SU-DHL-6 (cell line): ENCODE data around the gene TOMM7.

Source experiments
- H2AFZ ChIP-seq: fragments of 200-600 bp; sonication (generic); 2 replicates; pipeline ENCODE4 v1.6.1; 2014; ENCODE audit warnings: low read depth, mild to moderate bottlenecking, moderate library complexity, mixed read lengths, antibody characterized with exemption, low read length; ENCODE audit not compliant: severe bottlenecking
- H3F3A ChIP-seq: fragments of 200-600 bp; shearing (Covaris generic); 2 replicates; pipeline ENCODE4 v1.6.0; 2016; ENCODE audit warnings: antibody characterized with exemption, mild to moderate bottlenecking; ENCODE audit not compliant: insufficient read depth
- H3K27ac ChIP-seq: fragments of 200-600 bp; sonication (generic); 2 replicates; pipeline ENCODE4 v1.5.1; 2016; ENCODE audit warnings: low read depth, mild to moderate bottlenecking, low read length, moderate library complexity, mixed read lengths
- H3K27me3 ChIP-seq: fragments of 200-600 bp; sonication (generic), shearing (Covaris generic); 2 replicates; pipeline ENCODE4 v1.6.0; 2014; ENCODE audit warnings: mild to moderate bottlenecking, low read length
- H3K36me3 ChIP-seq: fragments of 200-600 bp; sonication (generic); 2 replicates; pipeline ENCODE4 v1.6.1; 2014; ENCODE audit warnings: mild to moderate bottlenecking, low read length, mixed read lengths
- H3K4me2 ChIP-seq: fragments of 300-600, 200-600 bp; shearing (Covaris generic), sonication (generic); 2 replicates; pipeline ENCODE4 v1.6.0; 2014; ENCODE audit warnings: low read length, low read depth, mild to moderate bottlenecking; ENCODE audit not compliant: poor library complexity, severe bottlenecking
- H3K4me3 ChIP-seq: fragments of 200-600 bp; sonication (generic); 2 replicates; pipeline ENCODE4 v1.5.1; 2014; ENCODE audit warnings: antibody characterized with exemption, low read length, mild to moderate bottlenecking, mixed read lengths; ENCODE audit not compliant: insufficient read depth, poor library complexity, severe bottlenecking
- H3K79me2 ChIP-seq: fragments of 200-600 bp; sonication (generic); 2 replicates; pipeline ENCODE4 v1.6.1; 2014; ENCODE audit warnings: mild to moderate bottlenecking, low read length, moderate library complexity; ENCODE audit not compliant: insufficient read depth
- H3K9ac ChIP-seq: fragments of 200-600 bp; sonication (generic); 2 replicates; pipeline ENCODE4 v1.7.0; 2014; ENCODE audit warnings: mild to moderate bottlenecking, low read length
- H3K9me2 ChIP-seq: fragments of 200-600 bp; sonication (generic); replicated peaks from 2 replicates; pipeline ENCODE4 v1.6.1; 2014; ENCODE audit warnings: low read length; ENCODE audit not compliant: insufficient read depth
- H3K9me3 ChIP-seq: fragments of 200-600 bp; sonication (generic); 2 replicates; pipeline ENCODE4 v1.6.1; 2014; ENCODE audit warnings: low read length, mixed read lengths; ENCODE audit not compliant: insufficient read depth
- H4K20me1 ChIP-seq: fragments of 200-600 bp; sonication (generic); 2 replicates; pipeline ENCODE4 v1.6.1; 2014; ENCODE audit warnings: low read depth, mild to moderate bottlenecking, antibody characterized with exemption, low read length, moderate library complexity, mixed read lengths
- CTCF ChIP-seq: fragments of 200-600 bp; sonication (generic); IDR thresholded peaks from one replicate; pipeline ENCODE4 v1.5.1; 2017; ENCODE audit warnings: antibody characterized with exemption, mild to moderate bottlenecking, low read length, moderate library complexity; ENCODE audit not compliant: insufficient read depth, poor library complexity, severe bottlenecking
- EZH2phosphoT487 ChIP-seq: fragments of 200-600 bp; sonication (generic), shearing (Covaris generic); conservative IDR thresholded peaks from 2 replicates; pipeline ENCODE4 v1.6.1; 2018; ENCODE audit warnings: mild to moderate bottlenecking, antibody characterized with exemption, low read length, moderate library complexity, mixed read lengths

TOMM7 gene

GRCh38 chr7:22812353-22812752 lies 10.3 kb downstream of the TOMM7 start:
- Histone ChIP-seq H3K4me3 (no peak overlapping the region), H3K9me2 (no peaks in the 10 kb centered on the region), H3K9me3 (no peaks in the 10 kb centered on the region), H4K20me1 (no peaks in the 10 kb centered on the region), H3K27ac (no peak overlapping the region), H3K4me2 (no peak overlapping the region), H3K9ac (no peak overlapping the region), H3K36me3 (peaks cover 23% of the 10 kb centered on the region; the same call in 1 of the 2 replicates), H3F3A (no peaks in the 10 kb centered on the region), H3K27me3 (no peaks in the 10 kb centered on the region), H2AFZ (no peak overlapping the region), H3K79me2 (0 out of 2 replicates have a peak, but pooled peaks cover 3% of the 10 kb centered on the region)
- TF ChIP-seq CTCF = no peak
- TF ChIP-seq EZH2phosphoT487 = no peak

GRCh38 chr7:22811746-22812280 lies 10.8 kb downstream of the TOMM7 start:
- no peaks in the 10 kb centered on the region for H4K20me1 ChIP-seq
- H3K9me2 ChIP-seq = no peaks in the 10 kb centered on the region
- no peak overlapping the region for H3K27ac ChIP-seq
- no peak overlapping the region for H3K4me2 ChIP-seq
- H3K79me2 ChIP-seq = 0 out of 2 replicates have a peak, but pooled peaks cover 3% of the 10 kb centered on the region
- H3K4me3 ChIP-seq = no peak overlapping the region
- H3K36me3 ChIP-seq = peaks cover 17% of the 10 kb centered on the region; the same call in 1 of the 2 replicates
- no peak overlapping the region for H3K9ac ChIP-seq
- no peaks in the 10 kb centered on the region for H3K27me3 ChIP-seq
- H3F3A ChIP-seq = no peaks in the 10 kb centered on the region
- TF ChIP-seq EZH2phosphoT487 = no peak
- no peak for TF ChIP-seq CTCF
- no peak overlapping the region for H2AFZ ChIP-seq
- no peaks in the 10 kb centered on the region for H3K9me3 ChIP-seq

- H4K20me1 ChIP-seq = no peaks in the 10 kb centered on the region
- TF ChIP-seq CTCF = no peak
- H3K9ac ChIP-seq = no peak overlapping the region
- H3K9me2 ChIP-seq = no peaks in the 10 kb centered on the region
- no peaks in the 10 kb centered on the region for H3K79me2 ChIP-seq
- H3K4me3 ChIP-seq = no peak overlapping the region
- H3K4me2 ChIP-seq = no peak overlapping the region
- no peaks in the 10 kb centered on the region for H3F3A ChIP-seq
- no peaks in the 10 kb centered on the region for H3K9me3 ChIP-seq
- no peak overlapping the region for H2AFZ ChIP-seq
- no peaks in the 10 kb centered on the region for H3K27me3 ChIP-seq
- no peak overlapping the region for H3K27ac ChIP-seq
- H3K36me3 ChIP-seq = peaks cover 10% of the 10 kb centered on the region; the same call in 1 of the 2 replicates
These were observed 11.8 kb downstream of the TOMM7 start for GRCh38 chr7:22810843-22811242.
